Naive thymus-derived CD4-positive, alpha-beta T cell (primary cell): ENCODE measurements around the gene MAGI2. TPM values are rescaled to one million over a fixed set of nuclear protein-coding genes. Genes with fewer than 3 reads are reported as not detected.
A peak's percentile ranks its signal among the peaks of the same experiment; 100 is the strongest.

Experiments used
- ATAC-seq: fragments of 150-1000 bp; cut with Tn5 transposase; 2 replicates; pipeline ENCODE4 v1.10.0; 2021; ENCODE audit warnings: mild to moderate bottlenecking, moderate library complexity
- CTCF ChIA-PET: fragments of 350-600 bp; sonication (Branson Sonifier 250); formaldehyde crosslinking; loops from one replicate; lab custom pipeline; 2021; ENCODE audit warnings: antibody characterized with exemption; lab: Charles Lee
- POLR2A ChIA-PET: fragments of 350-600 bp; sonication (Branson Sonifier 250); formaldehyde crosslinking; loops from one replicate; lab custom pipeline; 2021; ENCODE audit warnings: antibody characterized with exemption, inconsistent platforms; lab: Charles Lee
- DNase-seq, 9 donors: peaks; one replicate each; pipeline versions ENCODE4 v3.0.0 to v3.0.0-alpha.2; 2020 to 2022; ENCODE audit warnings: mixed read lengths in 1 of 9
- H3K27ac ChIP-seq: one replicate; pipeline ENCODE4 v1.7.0; 2013; ENCODE audit warnings: mild to moderate bottlenecking, low read depth, low read length, moderate library complexity
- H3K27me3 ChIP-seq, 2 donors: one replicate each; pipeline ENCODE4 v1.7.0; 2013; ENCODE audit warnings: low read length in 2 of 2, mild to moderate bottlenecking in 2 of 2, moderate library complexity in 2 of 2; ENCODE audit not compliant: control insufficient read depth in 2 of 2, insufficient read depth in 2 of 2
- H3K36me3 ChIP-seq, 3 experiments: 1 replicate in 2 of 3; 2 replicates in 1 of 3; pipeline ENCODE4 v1.7.0; 2013; ENCODE audit warnings: low read length in 3 of 3, mild to moderate bottlenecking in 3 of 3, moderate library complexity in 1 of 3; ENCODE audit not compliant: insufficient read depth in 3 of 3, control insufficient read depth in 2 of 3
- H3K4me1 ChIP-seq, 2 donors: one replicate each; pipeline ENCODE4 v1.7.0; 2013; ENCODE audit warnings: low read length in 2 of 2, mild to moderate bottlenecking in 2 of 2, moderate library complexity in 1 of 2; ENCODE audit not compliant: control insufficient read depth in 2 of 2, insufficient read depth in 2 of 2
- H3K4me3 ChIP-seq: 2 replicates; pipeline ENCODE4 v1.7.0; 2013; ENCODE audit warnings: mild to moderate bottlenecking, low read length
- H3K9me3 ChIP-seq, 3 experiments: 1 replicate in 2 of 3; 2 replicates in 1 of 3; pipeline ENCODE4 v1.7.0; 2013; ENCODE audit warnings: low read length in 3 of 3; ENCODE audit not compliant: control insufficient read depth in 2 of 3
- H3K27ac Mint-ChIP-seq, 9 donors: one replicate each; pipeline ENCODE4 v1.8.0; 2020 to 2022; ENCODE audit warnings: mixed read lengths in 9 of 9, mild to moderate bottlenecking in 8 of 9, moderate library complexity in 5 of 9, inconsistent platforms in 2 of 9
- H3K27me3 Mint-ChIP-seq, 5 donors: one replicate each; pipeline ENCODE4 v1.8.0; 2021 to 2022; ENCODE audit warnings: mixed read lengths in 5 of 5, mild to moderate bottlenecking in 1 of 5
- H3K36me3 Mint-ChIP-seq, 5 donors: one replicate each; pipeline ENCODE4 v1.8.0; 2020 to 2022; ENCODE audit warnings: mixed read lengths in 5 of 5, mild to moderate bottlenecking in 3 of 5, inconsistent platforms in 1 of 5
- H3K4me1 Mint-ChIP-seq, 7 donors: one replicate each; pipeline ENCODE4 v1.8.0; 2020 to 2022; ENCODE audit warnings: mixed read lengths in 7 of 7, mild to moderate bottlenecking in 3 of 7, inconsistent platforms in 1 of 7
- H3K4me3 Mint-ChIP-seq, 10 donors: one replicate each; pipeline ENCODE4 v1.8.0; 2020 to 2022; ENCODE audit warnings: mild to moderate bottlenecking in 10 of 10, mixed read lengths in 10 of 10, moderate library complexity in 6 of 10, inconsistent platforms in 2 of 10
- H3K9me3 Mint-ChIP-seq, 11 donors: one replicate each; pipeline ENCODE4 v1.8.0; 2020 to 2022; ENCODE audit warnings: mixed read lengths in 11 of 11, mild to moderate bottlenecking in 4 of 11, inconsistent platforms in 1 of 11, moderate library complexity in 1 of 11
- intact Hi-C, 2 donors: fragments of 100-400 bp; cut with micrococcal nuclease; formaldehyde crosslinking; loops; one replicate each; pipeline ENCODE4 v1.15.1; 2023
- polyA plus RNA-seq, 2 donors: library from polyadenylated mRNA; unstranded; fragments of 300-500 nt; fragmentation: Illumina TruSeq; gene quantifications; one replicate each; pipeline ENCODE4 v1.2.3, GENCODE V29; 2021
- total RNA-seq, 6 experiments: library from RNA in 5 of 6; stranded (reverse) in 5 of 6; gene quantifications; 1 replicate in 5 of 6; 2 replicates in 1 of 6; pipeline ENCODE4 v1.2.3 and lab custom pipeline; 2021 to 2026

Gene MAGI2
- total and polyA plus RNA-seq, 7 experiments from 2014 or later, result 0.05 to 0.67 (median 0.15) TPM; not detected in 3

DNA sequence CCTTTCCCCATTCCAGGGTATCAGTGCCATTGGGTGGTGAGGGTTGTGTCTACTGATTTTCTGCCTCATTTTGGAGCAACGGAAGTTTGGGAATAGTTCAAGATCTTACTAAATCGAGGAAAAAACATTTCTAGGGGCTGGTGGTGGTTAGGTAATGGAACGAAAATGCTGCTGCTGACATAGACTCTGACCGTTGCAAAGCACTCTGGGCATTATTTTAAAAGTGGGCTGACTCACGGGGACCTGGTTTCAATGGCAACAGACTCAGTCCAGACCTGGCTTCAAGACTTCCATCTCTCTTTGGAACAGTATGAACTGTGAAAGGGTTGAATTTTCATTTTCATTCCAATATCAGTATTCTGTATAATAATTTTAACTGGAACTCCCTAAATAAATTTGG is 1370.9 kb downstream of the MAGI2 start:
- POLR2A ChIA-PET, result no interaction called here
- CTCF ChIA-PET, result no interaction called here

DNA sequence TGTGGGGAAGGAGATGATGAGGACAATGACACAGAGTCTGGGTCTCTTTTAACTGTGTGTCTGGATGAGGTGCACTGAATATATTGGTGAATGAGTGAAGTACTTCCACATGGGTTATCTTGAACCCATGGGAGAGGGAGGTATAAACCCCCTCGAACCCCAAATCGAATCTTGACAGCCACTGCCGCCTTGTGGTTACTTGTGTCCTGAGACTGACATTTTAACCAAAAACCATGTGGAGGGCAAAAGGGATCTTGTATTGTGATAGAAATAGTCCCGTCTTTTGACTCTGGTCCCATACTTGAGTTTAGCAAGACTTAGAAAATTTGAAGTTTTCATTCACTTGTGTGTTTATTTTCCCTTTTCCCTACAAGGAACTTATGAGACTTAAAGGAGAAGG is 1371.6 kb downstream of the MAGI2 start:
- Histone ChIP-seq H3K36me3 (no peaks in the 10 kb centered on the region), H3K27ac (no peak overlapping the region), H3K4me3 (no peak overlapping the region), H3K27me3 (no peaks in the 10 kb centered on the region), H3K9me3 (no peaks in the 10 kb centered on the region), H3K4me1 (no peaks in the 10 kb centered on the region)
- Mint-ChIP-seq H3K4me1 (no peaks in the 10 kb centered on the region), H3K36me3 (no peaks in the 10 kb centered on the region), H3K27me3 (peaks cover 2 to 19% (median 7%) of the 10 kb centered on the region in 5 donors), H3K27ac (no peak overlapping the region), H3K4me3 (no peak overlapping the region), H3K9me3 (no peaks in the 10 kb centered on the region)
- CTCF ChIA-PET, result no interaction called here
- intact Hi-C loops, result no loop called here
- POLR2A ChIA-PET, result no interaction called here
- DNase-seq, result no peak
- ATAC-seq, result no peak

More for the DNA sequence above, 1370.9 kb downstream of the MAGI2 start:
- intact Hi-C loops, result no loop called here
- H3K36me3 Mint-ChIP-seq, result no peaks in the 10 kb centered on the region
- Histone ChIP-seq H3K9me3 (no peaks in the 10 kb centered on the region), H3K36me3 (no peaks in the 10 kb centered on the region), H3K4me1 (no peaks in the 10 kb centered on the region), H3K27ac (no peak overlapping the region), H3K27me3 (no peaks in the 10 kb centered on the region), H3K4me3 (no peak overlapping the region)
- H3K27me3 Mint-ChIP-seq, result peaks cover 5 to 19% (median 7%) of the 10 kb centered on the region in 5 donors
- no peaks in the 10 kb centered on the region for H3K4me1 Mint-ChIP-seq
- H3K27ac Mint-ChIP-seq, result no peak overlapping the region
- DNase-seq (no peak), ATAC-seq (no peak)
- H3K4me3 Mint-ChIP-seq, result no peak overlapping the region
- H3K9me3 Mint-ChIP-seq, result no peaks in the 10 kb centered on the region

DNA sequence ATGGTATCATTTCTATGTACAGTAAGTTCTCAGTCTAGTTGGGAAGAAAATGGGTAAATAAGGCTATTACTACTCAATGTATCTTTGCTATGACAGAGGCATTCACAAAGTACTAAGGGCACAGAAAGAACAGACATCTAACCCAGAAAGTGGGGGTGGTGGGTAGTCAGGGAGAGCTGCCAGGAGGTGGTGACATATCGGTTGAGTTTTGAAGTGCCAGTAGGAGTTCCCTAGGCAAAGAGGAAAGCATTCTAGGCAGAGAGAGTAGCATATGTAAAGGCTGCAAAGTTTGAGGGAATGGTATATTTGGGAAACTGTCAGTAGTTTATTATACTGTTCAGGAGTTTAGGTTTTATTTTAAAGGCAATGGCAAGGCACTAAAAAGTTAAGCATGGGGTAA is 1372.1 kb downstream of the MAGI2 start:
- no peak overlapping the region for H3K27ac Mint-ChIP-seq
- ATAC-seq, result no peak
- H3K9me3 ChIP-seq, result no peaks in the 10 kb centered on the region
- no peaks in the 10 kb centered on the region for H3K4me1 Mint-ChIP-seq
- H3K36me3 ChIP-seq, result no peaks in the 10 kb centered on the region
- no peak overlapping the region for H3K27ac ChIP-seq
- H3K9me3 Mint-ChIP-seq, result no peaks in the 10 kb centered on the region
- intact Hi-C loops, result no loop called here
- H3K4me3 ChIP-seq, result no peak overlapping the region
- ChIA-PET CTCF (no interaction called here), POLR2A (no interaction called here)
- no peaks in the 10 kb centered on the region for H3K4me1 ChIP-seq
- no peaks in the 10 kb centered on the region for H3K36me3 Mint-ChIP-seq
- no peak overlapping the region for H3K4me3 Mint-ChIP-seq
- H3K27me3 Mint-ChIP-seq, result peaks cover 0 to 19% (median 7%) of the 10 kb centered on the region in 5 donors
- no peak for DNase-seq
- no peaks in the 10 kb centered on the region for H3K27me3 ChIP-seq

DNA sequence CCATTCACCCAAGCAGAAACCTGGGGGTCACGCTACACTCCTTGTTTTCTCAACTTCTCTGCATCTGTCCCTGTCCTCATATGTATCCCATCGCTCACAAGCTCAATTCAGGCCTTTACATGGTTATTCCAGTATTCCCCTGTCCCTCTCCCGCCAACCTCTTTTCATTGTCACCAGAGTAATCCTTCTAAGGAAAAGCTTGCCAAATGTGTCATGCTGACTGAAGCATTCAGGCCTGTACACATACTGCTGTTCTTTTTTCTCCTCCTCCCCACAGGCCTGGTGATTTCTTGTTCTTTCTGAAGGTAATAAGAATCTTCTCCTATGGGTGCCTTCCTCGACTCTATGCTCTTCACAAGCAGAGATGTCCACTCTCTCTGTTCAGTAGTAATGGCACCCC is 1372.7 kb downstream of the MAGI2 start:
- ChIA-PET CTCF (no interaction called here), POLR2A (no interaction called here)
- H3K4me1 ChIP-seq, result no peaks in the 10 kb centered on the region
- H3K4me3 ChIP-seq, result no peak overlapping the region
- ATAC-seq (no peak), DNase-seq (no peak)
- H3K27me3 Mint-ChIP-seq, result peaks cover 0 to 19% (median 7%) of the 10 kb centered on the region in 5 donors
- no peaks in the 10 kb centered on the region for H3K9me3 Mint-ChIP-seq
- no peak overlapping the region for H3K27ac Mint-ChIP-seq
- H3K4me3 Mint-ChIP-seq, result no peak overlapping the region
- H3K27me3 ChIP-seq, result no peaks in the 10 kb centered on the region
- no peaks in the 10 kb centered on the region for H3K9me3 ChIP-seq
- H3K27ac ChIP-seq, result no peak overlapping the region
- H3K36me3 Mint-ChIP-seq, result no peaks in the 10 kb centered on the region
- no peaks in the 10 kb centered on the region for H3K4me1 Mint-ChIP-seq
- no peaks in the 10 kb centered on the region for H3K36me3 ChIP-seq
- intact Hi-C loops, result no loop called here

DNA sequence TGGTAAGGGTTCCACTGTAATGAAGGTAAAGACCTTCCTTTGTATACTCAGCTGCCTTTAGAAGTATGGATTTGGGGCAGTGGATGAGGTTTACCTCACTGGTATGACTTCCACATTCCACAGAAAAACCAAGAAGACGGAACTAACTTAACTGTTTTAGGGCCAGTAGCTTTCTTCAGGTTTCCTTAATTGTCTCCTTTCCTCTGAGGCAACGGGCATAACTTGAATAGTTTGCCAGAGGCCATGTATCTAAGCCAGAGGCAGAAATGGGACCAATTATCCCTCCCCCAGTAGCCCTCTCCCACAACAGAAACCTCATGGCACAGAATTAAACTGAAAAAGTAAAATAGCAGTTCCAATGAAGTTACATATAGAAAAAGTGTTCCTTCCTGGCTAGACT is 1373.2 kb downstream of the MAGI2 start:
- H3K9me3 ChIP-seq, result no peaks in the 10 kb centered on the region

DNA sequence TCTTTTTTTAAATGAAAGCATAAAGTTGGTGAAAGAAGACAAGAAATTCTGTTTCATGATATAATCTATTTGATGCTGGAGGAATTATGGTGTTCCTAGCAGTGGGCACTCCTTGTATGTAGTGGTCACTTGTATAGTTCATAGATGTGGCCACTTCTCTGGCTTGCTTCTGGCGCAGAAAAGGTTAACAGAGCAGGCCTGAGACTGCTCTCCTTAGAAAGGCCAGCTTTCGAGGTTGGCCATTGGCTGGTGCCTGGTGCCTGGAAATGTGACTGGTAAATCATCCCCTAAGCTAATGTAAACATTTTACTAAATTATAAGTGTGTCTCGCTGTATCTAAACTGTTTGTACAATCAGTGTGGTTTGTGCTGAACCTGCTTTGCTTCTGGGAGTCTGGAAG is 1378.8 kb downstream of the MAGI2 start:
- intact Hi-C loops, result no loop called here
- Mint-ChIP-seq H3K4me3 (no peak overlapping the region), H3K27me3 (peaks cover 5 to 29% (median 19%) of the 10 kb centered on the region in 5 donors), H3K27ac (peak overlapping the region in 1 of 9 donors; percentile 5), H3K36me3 (no peaks in the 10 kb centered on the region), H3K4me1 (no peaks in the 10 kb centered on the region), H3K9me3 (no peaks in the 10 kb centered on the region)
- Histone ChIP-seq H3K4me1 (no peaks in the 10 kb centered on the region), H3K36me3 (no peaks in the 10 kb centered on the region), H3K27me3 (no peaks in the 10 kb centered on the region), H3K4me3 (no peak overlapping the region), H3K9me3 (no peaks in the 10 kb centered on the region), H3K27ac (no peak overlapping the region)
- ChIA-PET CTCF (no interaction called here), POLR2A (no interaction called here)
- DNase-seq (no peak), ATAC-seq (no peak)

More for the DNA sequence above, 1373.2 kb downstream of the MAGI2 start:
- Mint-ChIP-seq H3K27ac (no peak overlapping the region), H3K9me3 (no peaks in the 10 kb centered on the region), H3K36me3 (no peaks in the 10 kb centered on the region), H3K4me3 (no peak overlapping the region), H3K4me1 (no peaks in the 10 kb centered on the region), H3K27me3 (peaks cover 0 to 19% (median 7%) of the 10 kb centered on the region in 5 donors)
- Histone ChIP-seq H3K27me3 (no peaks in the 10 kb centered on the region), H3K36me3 (no peaks in the 10 kb centered on the region), H3K4me1 (no peaks in the 10 kb centered on the region), H3K4me3 (no peak overlapping the region), H3K27ac (no peak overlapping the region)
- ATAC-seq, result no peak
- no peak for DNase-seq
- ChIA-PET CTCF (no interaction called here), POLR2A (no interaction called here)
- intact Hi-C loops, result no loop called here

DNA sequence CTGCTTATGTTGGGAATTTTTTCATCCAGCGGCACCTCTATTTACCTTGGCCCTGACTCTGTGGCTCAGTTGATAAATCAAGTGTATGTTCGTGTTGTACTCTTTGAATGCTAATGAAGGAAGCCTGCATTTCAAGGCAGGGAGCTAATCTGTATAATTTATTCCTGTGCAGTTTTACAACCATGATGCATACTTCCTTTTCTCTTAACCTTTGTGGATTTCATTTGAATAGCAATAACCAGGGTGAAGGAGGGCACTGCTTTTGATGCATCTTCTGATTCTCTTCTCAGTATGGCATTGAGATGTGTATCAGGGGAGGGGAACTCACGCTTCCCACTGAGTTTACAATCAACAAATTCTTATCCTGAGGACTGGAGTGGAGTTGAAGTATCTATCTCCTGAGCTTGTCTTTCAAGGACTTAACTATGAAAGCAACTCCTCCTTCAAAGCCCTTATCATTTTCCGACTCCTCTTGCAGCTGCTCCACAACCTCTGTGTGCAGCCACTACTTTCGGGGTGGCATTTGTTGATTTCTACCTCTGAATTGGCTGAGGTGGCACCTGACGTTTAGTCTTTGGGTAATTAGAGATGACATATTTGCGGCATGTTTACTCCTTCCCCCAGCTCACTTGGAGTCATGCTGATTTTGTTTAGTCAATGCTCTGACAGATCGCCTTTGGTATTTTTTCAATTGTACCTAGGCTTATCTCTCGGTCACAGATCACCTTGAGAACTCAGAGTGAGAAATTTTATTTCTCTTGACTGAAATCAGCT is 1379.7 kb downstream of the MAGI2 start:
- Mint-ChIP-seq H3K4me3 (no peak overlapping the region), H3K27ac (no peak overlapping the region), H3K4me1 (no peaks in the 10 kb centered on the region), H3K9me3 (peaks cover 0 to 1% (median 0%) of the 10 kb centered on the region in 11 donors), H3K27me3 (peaks cover 4 to 22% (median 19%) of the 10 kb centered on the region in 5 donors), H3K36me3 (no peaks in the 10 kb centered on the region)
- ATAC-seq (no peak), DNase-seq (no peak)
- Histone ChIP-seq H3K4me3 (no peak overlapping the region), H3K27me3 (no peaks in the 10 kb centered on the region), H3K27ac (no peak overlapping the region), H3K4me1 (no peaks in the 10 kb centered on the region), H3K9me3 (no peaks in the 10 kb centered on the region), H3K36me3 (no peaks in the 10 kb centered on the region)
- ChIA-PET POLR2A (no interaction called here), CTCF (no interaction called here)
- intact Hi-C loops, result no loop called here
